ENCODE data around the gene FOXP1. TPM values are rescaled to one million over a fixed set of nuclear protein-coding genes. Genes with fewer than 3 reads are reported as not detected.
A peak's percentile ranks its signal among the peaks of the same experiment; 100 is the strongest.

FOXP1 gene
- total and polyA plus RNA-seq, 2 of the 8 experiments (the other 6 are each of a cell fraction or from before 2014, with no cell fraction given): 13.9 to 25.4 TPM

DNA sequence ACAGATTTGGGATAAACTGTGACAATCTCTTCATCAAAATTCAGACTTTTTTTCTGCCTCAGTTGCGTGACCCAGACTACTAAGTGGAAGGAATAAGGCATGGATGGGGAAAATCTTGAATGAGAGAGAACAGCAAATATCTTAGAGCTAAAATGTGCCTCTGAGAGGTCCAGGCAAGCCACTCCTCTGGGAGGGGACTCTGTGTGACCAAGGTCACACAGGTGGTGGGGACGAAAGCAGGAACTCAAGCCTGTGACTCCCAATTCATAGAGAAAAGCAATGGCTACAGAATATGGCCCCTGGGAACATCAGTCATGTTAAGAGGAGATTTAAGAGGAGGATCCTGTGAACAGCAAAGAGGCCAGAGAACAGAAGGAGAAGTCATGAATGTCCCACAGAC, 268.1 kb downstream of the FOXP1 start:
- no peak overlapping the region for H2BK20ac ChIP-seq (ENCODE audit: low read length)
- no peak overlapping the region for H2BK5ac ChIP-seq (ENCODE audit: low read depth, low read length)
- H2BK15ac ChIP-seq (ENCODE audit: low read length): no peak overlapping the region
- no peaks in the 10 kb centered on the region for H3K36me3 ChIP-seq (ENCODE audit: control insufficient read depth in 2 of 4, insufficient read depth in 4 of 4, low read length in 3 of 4)
- H3K27ac ChIP-seq (ENCODE audit: low read depth, low read length): no peak overlapping the region
- no peak overlapping the region for H3K18ac ChIP-seq (ENCODE audit: extremely low read depth, low read length)
- POLR2A ChIA-PET (ENCODE audit: partially characterized antibody): no interaction called here
- H2AK5ac ChIP-seq (ENCODE audit: low read depth, low read length): no peak overlapping the region
- WGBS, 2 experiments (ENCODE audit: extremely low coverage in 1 of 2, insufficient coverage in 1 of 2, insufficient read length in 1 of 2, insufficient replicate concordance in 2 of 2, low coverage in 1 of 2, low lambda C conversion rate in 2 of 2, missing lambda C conversion rate in 1 of 2): 97% methylated on average over 2 of the region's 2 CpGs; no CpG with 5 or more reads in 1 of the 2 experiments
- H4K20me1 ChIP-seq (replicated peaks in 1 of 2; ENCODE audit: control insufficient read depth in 1 of 2, insufficient read depth in 2 of 2, low read length in 2 of 2): no peaks in the 10 kb centered on the region
- peak overlapping the region; percentile 29 for H3K4ac ChIP-seq (replicated peaks; ENCODE audit: insufficient read length, low read depth, low read length)
- no peak overlapping the region for H2BK120ac ChIP-seq (replicated peaks; ENCODE audit: low read depth, low read length)
- no peaks in the 10 kb centered on the region for H3K23me2 ChIP-seq (ENCODE audit: low read depth, low read length)
- DNase-seq (ENCODE audit: low read depth in 1 of 2, low spot score in 2 of 2) (no peak), FAIRE-seq (no peak)
- H3K79me2 ChIP-seq (ENCODE audit: control insufficient read depth in 1 of 2, insufficient read depth in 2 of 2, low read length in 2 of 2): no peaks in the 10 kb centered on the region
- no peak overlapping the region for H3K14ac ChIP-seq (ENCODE audit: insufficient read length)
- no peaks in the 10 kb centered on the region for H3K9me3 ChIP-seq (ENCODE audit: insufficient read depth in 2 of 2, low read depth in 1 of 2, low read length in 1 of 2)
- no peak overlapping the region for H3K9ac ChIP-seq (replicated peaks in 1 of 4; ENCODE audit: extremely low read depth in 1 of 4, low read depth in 3 of 4, low read length in 3 of 4)
- H3K4me1 ChIP-seq (replicated peaks in 1 of 4; ENCODE audit: control insufficient read depth in 3 of 4, insufficient read depth in 4 of 4, low read length in 3 of 4): no peaks in the 10 kb centered on the region; a peak in 1 of 7 replicates
- CTCF ChIA-PET (ENCODE audit: partially characterized antibody): no interaction called here
- H2AFZ ChIP-seq (ENCODE audit: low read length): no peak overlapping the region
- H4K8ac ChIP-seq (ENCODE audit: extremely low read depth, insufficient read depth, low read length): no peak overlapping the region
- H4K5ac ChIP-seq (ENCODE audit: insufficient read length, low read depth, low read length): no peak overlapping the region
- TF ChIP-seq MAFK (IDR thresholded peaks at IDR 0.05; ENCODE audit: low read depth, low read length) (no peak), BACH1 (IDR thresholded peaks at IDR 0.05; ENCODE audit: low read length) (no peak), RBBP5 (IDR thresholded peaks at IDR 0.05; ENCODE audit: borderline replicate concordance, low read depth, low read length) (no peak)
- no peaks in the 10 kb centered on the region; a peak in 1 of 7 replicates for H3K27me3 ChIP-seq (replicated peaks in 1 of 4; ENCODE audit: control insufficient read depth in 3 of 4, extremely low read depth in 1 of 4, insufficient read depth in 3 of 4, low read length in 3 of 4)
- no peak overlapping the region for H3K4me3 ChIP-seq (ENCODE audit: extremely low read depth in 1 of 4, insufficient read depth in 2 of 4, low read depth in 3 of 4, low read length in 4 of 4)
- H3K56ac ChIP-seq (replicated peaks; ENCODE audit: insufficient read length, low read depth, low read length): no peak overlapping the region
- no peak overlapping the region for H4K91ac ChIP-seq (replicated peaks; ENCODE audit: insufficient read length, low read length)
- no peak overlapping the region for H2BK12ac ChIP-seq (ENCODE audit: low read depth, low read length)
- no peak overlapping the region for H3K23ac ChIP-seq (ENCODE audit: insufficient read length)
- no peaks in the 10 kb centered on the region for H3K79me1 ChIP-seq (ENCODE audit: low read depth, low read length)
- no peak overlapping the region for H3K4me2 ChIP-seq (ENCODE audit: insufficient read depth in 1 of 2, low read depth in 2 of 2, low read length in 2 of 2)

Data from H1 (cell line).